PFSK-1 (cell line): ENCODE measurements around the gene TNFSF13.

ENCODE experiments used
- FOXP2 ChIP-seq: optimal IDR thresholded peaks from 2 replicates; pipeline ENCODE3; 2011; ENCODE audit warnings: borderline replicate concordance, control low read depth, inconsistent platforms; ENCODE audit not compliant: insufficient read depth; ENCODE audit errors: extremely low read length, extremely low read depth
- POLR2AphosphoS5 ChIP-seq: IDR thresholded peaks from 2 replicates; pipeline ENCODE4 v1.6.1; 2012; ENCODE audit warnings: low read depth, mild to moderate bottlenecking, control low read depth, low read length, moderate library complexity
- SIN3A ChIP-seq: IDR thresholded peaks from 2 replicates; pipeline ENCODE4 v1.6.1; 2012; ENCODE audit warnings: mild to moderate bottlenecking, low read length, moderate library complexity, borderline replicate concordance; ENCODE audit not compliant: insufficient read depth
- TAF1 ChIP-seq: IDR thresholded peaks from 2 replicates; pipeline ENCODE4 v1.6.1; 2012; ENCODE audit warnings: low read length, control low read depth, borderline replicate concordance; ENCODE audit not compliant: insufficient read depth
- TF ChIP-seq, protein P1 (sequence below), 2 experiments: IDR thresholded peaks; 2 replicates each; pipeline versions ENCODE4 v1.6.1 to v1.8.0; 2011 to 2012; ENCODE audit warnings: low read depth in 2 of 2, low read length in 2 of 2, control low read depth in 1 of 2, inconsistent platforms in 1 of 2, mild to moderate bottlenecking in 1 of 2, moderate library complexity in 1 of 2; ENCODE audit not compliant: insufficient read depth in 1 of 2

The TNFSF13 gene

DNA sequence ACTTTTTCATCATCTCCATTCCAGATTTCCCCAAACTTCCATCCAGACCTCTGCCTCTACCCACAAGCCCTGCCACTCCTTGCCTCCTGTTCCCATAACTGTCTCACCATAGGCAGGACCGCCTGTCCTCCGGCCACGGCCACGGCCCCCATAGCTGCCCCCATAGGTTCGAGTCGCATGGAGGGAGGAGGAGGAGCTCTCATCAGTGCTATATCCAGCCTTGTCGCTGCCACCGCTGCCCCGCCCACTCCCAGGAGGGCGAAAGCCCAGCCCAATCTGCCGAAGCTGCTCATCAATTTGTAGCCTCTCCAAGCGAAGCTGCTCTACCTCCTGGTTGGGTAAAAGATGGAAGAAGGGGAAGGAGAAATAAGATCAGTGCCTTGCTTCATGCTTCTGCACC lies 34.7 kb downstream of the TNFSF13 start:
- TF ChIP-seq FOXP2 (no peak), TAF1 (no peak), POLR2AphosphoS5 (no peak), SIN3A (no peak)
- TF ChIP-seq, protein P1, sequence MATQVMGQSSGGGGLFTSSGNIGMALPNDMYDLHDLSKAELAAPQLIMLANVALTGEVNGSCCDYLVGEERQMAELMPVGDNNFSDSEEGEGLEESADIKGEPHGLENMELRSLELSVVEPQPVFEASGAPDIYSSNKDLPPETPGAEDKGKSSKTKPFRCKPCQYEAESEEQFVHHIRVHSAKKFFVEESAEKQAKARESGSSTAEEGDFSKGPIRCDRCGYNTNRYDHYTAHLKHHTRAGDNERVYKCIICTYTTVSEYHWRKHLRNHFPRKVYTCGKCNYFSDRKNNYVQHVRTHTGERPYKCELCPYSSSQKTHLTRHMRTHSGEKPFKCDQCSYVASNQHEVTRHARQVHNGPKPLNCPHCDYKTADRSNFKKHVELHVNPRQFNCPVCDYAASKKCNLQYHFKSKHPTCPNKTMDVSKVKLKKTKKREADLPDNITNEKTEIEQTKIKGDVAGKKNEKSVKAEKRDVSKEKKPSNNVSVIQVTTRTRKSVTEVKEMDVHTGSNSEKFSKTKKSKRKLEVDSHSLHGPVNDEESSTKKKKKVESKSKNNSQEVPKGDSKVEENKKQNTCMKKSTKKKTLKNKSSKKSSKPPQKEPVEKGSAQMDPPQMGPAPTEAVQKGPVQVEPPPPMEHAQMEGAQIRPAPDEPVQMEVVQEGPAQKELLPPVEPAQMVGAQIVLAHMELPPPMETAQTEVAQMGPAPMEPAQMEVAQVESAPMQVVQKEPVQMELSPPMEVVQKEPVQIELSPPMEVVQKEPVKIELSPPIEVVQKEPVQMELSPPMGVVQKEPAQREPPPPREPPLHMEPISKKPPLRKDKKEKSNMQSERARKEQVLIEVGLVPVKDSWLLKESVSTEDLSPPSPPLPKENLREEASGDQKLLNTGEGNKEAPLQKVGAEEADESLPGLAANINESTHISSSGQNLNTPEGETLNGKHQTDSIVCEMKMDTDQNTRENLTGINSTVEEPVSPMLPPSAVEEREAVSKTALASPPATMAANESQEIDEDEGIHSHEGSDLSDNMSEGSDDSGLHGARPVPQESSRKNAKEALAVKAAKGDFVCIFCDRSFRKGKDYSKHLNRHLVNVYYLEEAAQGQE (IDR thresholded peaks at IDR 0.05; ENCODE audit: insufficient read depth in 1 of 2, low read depth in 2 of 2, low read length in 2 of 2): no peak

DNA sequence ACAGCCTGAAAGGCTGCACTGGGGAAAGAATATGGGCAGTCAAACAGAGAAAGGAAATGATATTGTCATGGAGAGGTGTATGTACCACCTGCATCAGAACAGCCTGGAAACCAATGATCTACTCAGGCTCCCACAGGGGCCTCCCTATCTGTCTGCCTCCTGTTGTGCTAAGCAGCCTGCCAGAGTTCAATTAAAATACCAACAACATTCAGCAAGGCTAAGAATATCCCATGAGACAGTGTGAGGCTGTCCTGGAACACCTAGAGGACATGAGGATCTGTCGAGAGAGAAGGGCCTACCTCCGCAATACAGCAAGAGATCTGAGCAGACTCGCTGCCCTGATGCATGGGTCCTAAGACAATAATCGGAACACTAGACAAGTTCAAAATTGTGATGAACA lies 47.7 kb downstream of the TNFSF13 start:
- TF ChIP-seq POLR2AphosphoS5 (no peak), SIN3A (no peak), FOXP2 (no peak), TAF1 (no peak)
- TF ChIP-seq, protein P1 (IDR thresholded peaks at IDR 0.05; ENCODE audit: insufficient read depth in 1 of 2, low read depth in 2 of 2, low read length in 2 of 2): no peak

DNA sequence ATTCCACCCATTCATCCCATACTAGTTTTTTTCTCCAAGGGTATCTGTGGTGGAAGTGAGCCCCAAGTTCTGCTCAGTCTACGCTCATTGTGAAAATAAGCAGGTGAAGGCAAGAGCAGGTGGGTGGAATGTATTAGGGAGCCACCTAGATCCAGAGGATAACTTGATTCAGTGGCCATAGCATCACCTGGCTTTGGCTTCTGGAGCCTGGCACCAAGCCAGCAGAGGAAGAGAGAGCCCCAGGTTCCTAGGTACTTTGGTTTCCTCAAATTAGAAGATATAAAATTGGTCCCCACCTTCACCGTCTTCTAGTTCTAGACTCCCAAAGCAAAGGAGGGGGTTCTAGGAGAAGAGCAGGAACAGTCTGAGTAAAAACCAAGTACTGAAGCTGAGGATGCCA lies 52.1 kb downstream of the TNFSF13 start:
- no peak for TF ChIP-seq FOXP2
- TF ChIP-seq SIN3A: no peak
- TF ChIP-seq, protein P1 (IDR thresholded peaks at IDR 0.05; ENCODE audit: insufficient read depth in 1 of 2, low read depth in 2 of 2, low read length in 2 of 2): no peak
- no peak for TF ChIP-seq TAF1
